ENCODE results near the gene IQSEC3.
A peak's percentile ranks its signal among the peaks of the same experiment; 100 is the strongest.
"Not testable (repeated sequence)": the region's sequence is repeated elsewhere in the genome, so short reads cannot be mapped to it uniquely, and the experiment has no call there.

Gene IQSEC3

DNA sequence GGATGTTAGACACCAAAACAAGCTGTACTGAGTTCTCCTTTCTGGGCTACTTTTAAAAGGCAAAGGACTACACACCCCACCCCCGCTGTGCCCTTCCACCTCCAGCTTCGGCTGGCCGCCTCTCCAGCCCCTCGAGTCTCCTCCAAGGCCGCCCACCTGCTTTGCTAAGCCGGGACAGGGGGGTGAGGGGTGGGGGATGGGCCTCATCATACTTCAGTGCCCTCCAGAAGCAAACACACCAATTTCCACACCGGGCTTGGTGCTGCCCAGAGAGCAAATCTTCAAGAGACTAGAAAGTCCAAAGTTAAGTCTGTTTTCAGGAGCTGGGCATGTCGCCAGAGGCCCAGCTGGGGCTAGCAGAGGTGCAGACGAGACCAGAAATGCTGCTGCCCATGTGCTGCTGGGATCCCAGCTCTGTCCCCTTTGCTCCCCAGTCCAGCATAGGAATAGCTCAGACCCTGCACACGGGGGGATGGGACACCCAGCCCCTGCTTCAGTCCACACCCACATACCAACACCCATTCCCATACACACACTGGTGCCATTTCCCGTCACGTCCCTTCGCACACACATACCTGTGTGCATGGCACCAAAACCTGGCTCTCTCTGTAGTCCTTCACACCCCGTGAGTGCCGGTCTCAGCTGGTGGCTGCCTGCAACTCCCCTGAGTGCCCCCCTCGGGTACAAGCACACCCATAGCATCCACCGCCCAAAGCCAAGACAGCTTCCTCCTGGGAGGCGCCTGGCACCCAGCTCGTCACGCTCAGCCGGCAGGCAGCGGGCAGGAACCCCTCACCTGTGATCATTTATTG is 146.4 kb downstream of the IQSEC3 start:
- DNase-seq (ENCODE audit: low read depth in 2 of 3, low spot score in 2 of 3) = no peak

DNA sequence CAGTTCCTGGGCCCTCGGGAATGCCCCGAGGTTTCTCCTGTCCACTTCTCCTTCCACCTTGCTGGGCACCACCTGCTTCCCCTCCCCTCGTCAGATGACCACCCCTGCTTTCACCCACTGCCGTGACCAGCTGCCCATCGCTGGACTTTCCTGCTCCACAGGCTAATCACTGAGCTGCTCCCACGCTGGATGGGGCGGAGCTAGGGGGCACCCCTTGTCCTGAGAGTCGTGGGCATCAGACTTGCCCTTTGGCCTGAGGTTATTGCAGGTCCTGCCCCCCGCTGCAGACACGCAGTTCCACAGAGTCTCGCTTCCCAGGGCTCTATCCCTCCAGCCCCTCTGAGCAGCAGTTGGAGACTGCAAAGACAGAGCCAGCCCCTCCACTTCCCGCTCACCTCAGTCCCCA is 147.0 kb downstream of the IQSEC3 start:
- no peak for DNase-seq (ENCODE audit: low read depth in 2 of 3, low spot score in 2 of 3)

DNA sequence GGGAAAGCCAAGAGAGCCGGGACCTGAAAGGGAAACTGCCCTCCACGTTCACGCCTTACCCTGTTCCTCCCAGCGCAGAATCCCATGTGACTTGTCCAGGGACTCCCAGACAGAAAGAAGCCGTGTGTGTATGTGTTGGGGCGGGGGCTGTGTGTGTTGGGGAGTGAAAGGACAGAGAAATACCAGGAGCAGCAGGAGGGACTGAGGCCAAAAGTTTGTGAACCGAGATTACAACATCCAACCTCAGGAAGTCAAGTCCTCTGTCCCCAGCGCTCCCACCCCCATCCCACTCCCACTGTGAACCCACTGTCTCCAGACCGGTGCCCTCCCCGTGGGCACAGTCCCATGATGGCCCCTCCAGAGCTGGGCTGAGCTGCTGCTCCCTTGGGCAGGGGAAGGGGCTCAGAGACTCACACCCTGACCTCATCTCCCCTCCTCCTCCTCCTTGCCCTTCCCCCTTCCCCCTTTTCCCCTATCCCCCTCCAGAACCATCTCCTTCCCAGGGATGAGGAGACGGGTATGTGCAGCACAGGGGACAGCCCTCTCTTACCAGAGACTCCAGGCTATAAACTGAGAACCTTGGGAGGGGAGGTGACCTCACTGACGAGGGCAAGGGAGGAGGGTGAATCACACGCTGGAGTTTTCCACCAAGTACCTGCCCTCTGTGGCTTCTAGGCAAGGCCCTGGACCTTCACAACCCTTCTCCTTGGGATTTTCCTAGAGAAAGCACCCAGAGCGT is 147.6 kb downstream of the IQSEC3 start, which contains the start of gene SLC6A12:
Gene SLC6A12 (minus strand): TSS at position 155 of the 739 bp plus-strand sequence. CDS start 4,171 bp downstream, outside the sequence.
- no peak for DNase-seq (ENCODE audit: low read depth in 2 of 3, low spot score in 2 of 3)

DNA sequence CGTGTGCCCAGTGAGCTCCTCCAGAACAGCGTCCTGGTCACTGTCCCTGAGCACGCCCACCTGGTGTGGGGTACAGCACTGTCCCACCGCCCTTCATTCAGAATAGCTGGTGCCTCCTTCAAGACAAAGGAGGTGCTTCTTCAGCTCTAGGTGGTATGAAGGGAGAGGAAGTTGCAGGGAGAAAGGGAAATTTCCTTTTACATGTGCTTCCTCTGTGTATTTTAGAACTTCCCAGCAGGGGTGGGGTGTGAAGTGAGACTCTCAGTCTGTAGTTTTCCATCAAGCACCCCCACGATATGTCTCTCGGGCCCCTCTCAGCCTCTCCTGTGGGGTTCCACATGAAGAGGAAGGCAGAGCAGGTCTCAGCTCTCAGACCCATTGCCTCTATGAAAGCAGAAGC is 148.5 kb downstream of the IQSEC3 start:
- no peak for DNase-seq (ENCODE audit: low read depth in 2 of 3, low spot score in 2 of 3)

DNA sequence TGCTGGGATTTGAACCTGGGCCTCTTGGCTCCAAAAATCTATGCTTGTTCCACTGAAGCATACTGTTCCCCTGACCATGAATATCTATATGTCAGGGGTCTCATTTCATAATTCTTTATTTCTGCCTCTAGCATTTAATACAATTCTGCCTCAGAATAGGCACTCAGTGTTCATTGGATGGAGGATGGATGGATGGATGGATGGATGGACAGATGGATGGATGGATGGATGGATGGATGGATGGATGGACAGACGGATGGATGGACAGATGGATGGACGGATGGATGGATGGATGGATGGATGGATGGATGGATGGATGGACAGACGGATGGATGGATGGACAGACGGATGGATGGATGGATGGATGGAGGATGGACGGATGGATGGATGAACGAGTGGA is 150.5 kb downstream of the IQSEC3 start:
- DNase-seq (ENCODE audit: low read depth in 2 of 3, low spot score in 2 of 3) = not testable (repeated sequence)

DNA sequence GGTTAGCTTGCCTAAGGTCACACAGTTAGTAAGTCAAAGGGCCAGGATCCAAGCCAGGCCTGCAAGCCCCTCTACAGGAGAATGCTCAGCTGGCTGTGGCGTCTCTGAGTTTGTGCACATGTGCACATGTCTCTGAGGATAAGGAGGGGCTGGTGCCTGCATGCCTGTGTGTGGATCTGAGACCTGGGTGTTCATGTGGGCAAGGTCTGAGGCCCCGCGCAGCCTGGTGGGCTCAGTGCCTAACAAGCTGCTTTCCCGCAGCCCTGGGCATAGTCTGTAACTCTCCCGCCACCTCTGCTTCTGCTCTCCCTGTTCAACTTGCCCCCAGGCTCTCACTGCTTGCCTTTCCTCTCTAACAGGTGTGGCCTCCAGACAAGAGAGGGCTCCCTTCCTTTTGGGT is 151.7 kb downstream of the IQSEC3 start:
- DNase-seq (ENCODE audit: low read depth in 2 of 3, low spot score in 2 of 3) = no peak

DNA sequence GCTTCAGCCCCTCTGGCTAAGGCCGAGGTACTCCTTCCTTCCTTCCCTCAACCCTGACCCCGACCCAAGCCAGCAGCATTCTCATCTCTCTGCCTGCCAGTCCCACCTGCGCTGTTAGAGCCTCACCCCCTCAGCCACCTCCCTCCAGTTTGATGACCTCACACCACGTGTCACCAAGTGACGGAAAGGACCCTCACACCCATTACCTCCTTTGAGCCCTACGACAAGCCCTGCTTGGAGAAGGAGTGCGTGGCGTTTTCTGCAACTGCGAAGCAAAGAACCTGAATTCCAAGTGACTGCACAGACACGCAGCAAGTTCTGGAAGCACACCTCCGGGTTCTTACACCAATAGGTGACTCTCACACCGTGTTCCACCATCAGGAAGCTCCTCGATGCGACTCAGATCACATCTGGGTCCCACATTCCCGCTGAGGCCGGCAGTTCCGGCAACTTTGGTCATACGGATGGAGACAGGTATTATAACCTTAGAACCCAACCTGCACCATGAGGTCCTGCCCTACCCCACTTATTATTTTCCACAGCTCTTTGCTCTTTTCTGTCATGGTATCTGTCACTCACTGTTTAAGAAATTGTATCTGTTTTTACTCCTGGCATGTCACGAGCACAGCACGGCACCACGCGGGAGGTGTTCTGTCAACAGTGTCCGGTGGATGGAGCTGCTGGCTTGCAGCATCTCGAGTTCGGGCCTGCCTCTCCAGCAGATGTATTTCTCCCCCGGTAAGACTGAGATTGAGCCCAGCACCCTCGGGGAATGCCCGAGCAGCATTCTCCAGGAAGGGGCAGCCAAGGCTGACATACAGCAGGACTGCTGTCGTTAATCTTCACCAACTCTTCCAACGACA is 152.4 kb downstream of the IQSEC3 start:
- DNase-seq (ENCODE audit: low read depth in 2 of 3, low spot score in 2 of 3) = no peak

DNA sequence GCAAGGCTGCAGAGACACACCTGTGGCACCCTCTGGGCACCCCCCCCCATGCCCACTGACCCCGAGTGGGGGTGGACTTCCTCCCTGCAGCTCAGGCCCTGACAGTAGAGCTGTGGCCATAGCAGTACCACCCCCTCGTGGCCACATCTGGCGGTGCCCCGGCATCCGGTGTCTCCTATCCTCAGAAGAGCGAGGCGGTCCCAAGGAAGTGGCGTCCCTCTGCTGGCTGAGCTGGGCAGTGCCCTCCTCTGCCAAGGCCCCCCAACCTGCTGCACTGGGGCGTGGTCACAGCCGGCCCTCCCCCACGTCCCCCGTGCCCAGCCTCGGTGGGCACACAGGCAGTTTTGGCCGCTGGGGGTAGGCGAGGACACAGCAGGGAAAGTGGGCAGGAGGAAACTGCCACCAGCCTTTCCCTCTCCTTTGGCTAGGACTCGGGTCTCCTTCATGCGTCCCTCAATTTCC is 153.4 kb downstream of the IQSEC3 start:
- DNase-seq (ENCODE audit: low read depth in 2 of 3, low spot score in 2 of 3) = peak; percentile 20 to 58 (median 40)

DNA sequence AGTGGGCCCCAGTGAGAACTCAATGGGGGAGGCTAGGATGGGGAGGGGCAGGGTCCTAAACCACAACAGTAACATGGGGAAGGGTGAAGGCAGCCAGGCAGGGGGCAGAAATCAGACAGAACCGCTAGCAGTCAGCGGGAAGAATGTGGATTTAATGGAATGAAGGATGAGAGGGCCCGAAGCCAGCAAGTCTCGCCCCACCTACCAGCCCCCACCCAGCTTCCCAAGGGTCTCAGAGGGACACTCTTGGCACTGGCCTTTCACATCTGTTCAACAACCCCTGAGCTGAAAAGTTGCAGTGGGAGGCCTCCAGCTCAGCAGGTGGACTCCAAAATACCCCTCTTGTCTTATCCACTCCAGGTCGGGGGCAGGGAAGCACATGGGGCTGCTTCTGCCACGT is 153.9 kb downstream of the IQSEC3 start:
- DNase-seq (ENCODE audit: low read depth in 2 of 3, low spot score in 2 of 3) = no peak

DNA sequence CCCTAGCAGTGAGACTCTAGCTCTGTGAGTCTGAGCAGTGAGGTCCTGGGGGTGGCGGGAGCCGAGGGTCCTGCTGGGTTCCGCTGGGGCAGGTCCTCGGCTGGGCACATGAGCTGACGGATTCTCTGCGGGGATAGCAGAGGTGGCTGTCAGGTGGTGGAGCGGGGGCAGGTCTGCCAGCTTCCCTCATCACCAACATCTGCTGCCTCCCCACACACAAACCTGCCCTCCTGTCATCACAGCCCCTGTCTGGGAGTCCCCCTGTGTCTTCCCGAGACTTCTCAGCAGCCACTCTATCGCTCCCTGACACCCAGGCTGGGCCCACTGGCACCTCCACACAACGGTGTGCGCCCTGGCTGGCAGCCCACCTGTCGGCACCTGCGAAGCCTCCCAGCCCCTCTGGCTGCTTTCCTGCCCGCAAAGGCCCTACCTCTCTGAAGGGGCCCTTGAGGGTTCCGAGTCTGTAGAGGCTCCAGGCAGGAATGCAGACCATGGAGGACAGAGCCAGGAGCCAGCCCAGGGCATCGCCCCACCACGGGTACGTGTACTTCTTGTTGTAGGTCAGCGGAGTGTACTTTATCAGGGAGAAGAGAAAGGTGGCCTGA is 154.5 kb downstream of the IQSEC3 start:
- DNase-seq (ENCODE audit: low read depth in 2 of 3, low spot score in 2 of 3) = no peak

DNA sequence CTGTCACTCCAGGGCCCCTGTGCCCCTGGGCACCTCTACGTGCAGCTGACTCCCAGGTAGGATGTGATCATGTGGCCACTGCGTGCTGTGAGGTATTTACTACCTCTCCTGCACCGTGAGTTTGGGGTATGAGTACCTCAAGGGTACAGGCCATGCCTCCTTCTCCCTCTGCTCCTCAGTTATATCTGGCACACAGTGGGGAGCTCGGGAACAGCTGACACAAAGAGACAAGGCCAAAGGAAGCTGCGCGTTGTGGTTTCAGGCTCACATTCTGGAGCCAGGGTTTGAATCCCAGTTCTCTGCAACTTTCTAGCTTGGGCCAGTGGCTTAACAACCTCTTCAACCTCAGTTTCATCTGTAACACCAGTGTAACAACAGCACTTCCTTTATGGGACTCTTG is 155.2 kb downstream of the IQSEC3 start:
- DNase-seq (ENCODE audit: low read depth in 2 of 3, low spot score in 2 of 3) = no peak

DNA sequence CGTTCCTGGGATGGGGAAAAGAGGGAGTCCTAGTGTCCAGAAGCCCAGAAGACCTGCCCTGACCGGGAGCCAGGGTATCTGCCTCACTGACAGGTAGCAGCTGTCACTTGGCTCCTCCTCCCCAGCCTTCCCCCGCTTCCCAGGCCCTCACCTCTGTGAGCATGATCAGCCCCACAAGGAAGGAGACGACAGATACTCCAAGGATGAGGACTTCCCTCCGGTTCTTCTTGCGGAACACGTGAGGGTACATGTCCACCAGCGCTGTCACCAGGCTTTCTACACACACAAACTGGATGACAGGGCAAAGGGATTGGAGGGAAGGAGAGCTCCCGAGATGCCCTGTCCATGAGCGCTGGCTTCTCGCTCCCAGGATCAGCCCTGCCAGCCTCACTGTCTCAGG is 157.3 kb downstream of the IQSEC3 start:
- no peak for DNase-seq (ENCODE audit: low read depth in 2 of 3, low spot score in 2 of 3)

DNA sequence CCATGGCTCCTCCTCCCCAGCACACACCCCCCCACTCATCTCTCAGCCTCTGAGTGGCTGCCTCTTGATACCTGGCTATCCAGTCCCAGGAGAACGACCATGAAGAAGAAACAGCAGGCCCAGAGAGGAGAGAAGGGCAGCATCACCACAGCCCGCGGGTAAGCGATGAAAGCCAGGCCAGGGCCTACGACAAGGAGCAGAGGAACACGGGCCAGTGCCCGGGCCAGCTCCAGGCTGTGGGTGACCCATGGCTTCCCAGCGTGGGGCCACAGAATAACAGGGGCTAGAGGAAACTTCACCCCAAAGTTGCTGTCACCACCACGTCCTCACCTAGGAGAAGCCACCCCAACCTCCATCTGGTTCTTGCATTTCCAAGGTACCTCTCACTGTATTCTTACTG is 157.8 kb downstream of the IQSEC3 start:
- no peak for DNase-seq (ENCODE audit: low read depth in 2 of 3, low spot score in 2 of 3)

DNA sequence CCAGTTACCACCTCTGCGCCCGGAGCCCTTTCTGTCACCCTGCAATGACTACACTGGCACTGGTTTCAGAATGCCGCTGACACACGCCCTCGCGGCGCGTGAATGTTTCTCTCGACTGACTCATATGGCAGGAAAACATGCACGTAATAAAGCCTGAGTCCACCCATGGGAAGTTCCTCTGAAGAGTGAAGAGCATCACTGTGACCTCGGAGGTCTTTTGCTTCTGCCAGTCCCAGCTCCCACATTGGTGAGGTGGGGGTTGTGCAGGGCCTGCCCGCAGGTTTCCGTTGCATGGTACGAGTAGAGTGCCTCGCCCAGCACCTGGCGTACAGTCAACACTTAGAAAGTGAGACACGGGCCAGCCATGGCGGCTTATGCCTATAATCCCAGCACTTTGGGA is 158.4 kb downstream of the IQSEC3 start:
- DNase-seq (ENCODE audit: low read depth in 2 of 3, low spot score in 2 of 3) = no peak

DNA sequence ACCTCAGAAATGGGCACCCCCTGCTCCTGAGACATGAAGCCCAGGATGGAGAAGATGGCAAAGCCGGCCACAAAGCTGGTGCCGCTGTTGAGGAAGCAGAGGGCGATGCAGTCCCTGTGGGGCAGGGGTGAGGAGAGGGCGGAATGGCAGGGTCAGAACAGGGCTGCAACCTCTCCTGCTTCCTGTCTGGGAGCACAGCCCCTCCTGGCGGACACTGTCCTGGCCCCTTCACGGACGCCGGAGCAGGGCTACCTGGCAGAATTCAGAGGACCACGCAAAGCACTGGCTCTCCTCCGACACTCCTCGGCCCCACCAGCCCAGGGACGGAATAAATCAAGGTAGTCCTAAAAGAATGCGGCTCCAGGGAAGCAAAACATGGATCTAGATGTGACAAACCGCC is 159.8 kb downstream of the IQSEC3 start:
- no peak for DNase-seq (ENCODE audit: low read depth in 2 of 3, low spot score in 2 of 3)

DNA sequence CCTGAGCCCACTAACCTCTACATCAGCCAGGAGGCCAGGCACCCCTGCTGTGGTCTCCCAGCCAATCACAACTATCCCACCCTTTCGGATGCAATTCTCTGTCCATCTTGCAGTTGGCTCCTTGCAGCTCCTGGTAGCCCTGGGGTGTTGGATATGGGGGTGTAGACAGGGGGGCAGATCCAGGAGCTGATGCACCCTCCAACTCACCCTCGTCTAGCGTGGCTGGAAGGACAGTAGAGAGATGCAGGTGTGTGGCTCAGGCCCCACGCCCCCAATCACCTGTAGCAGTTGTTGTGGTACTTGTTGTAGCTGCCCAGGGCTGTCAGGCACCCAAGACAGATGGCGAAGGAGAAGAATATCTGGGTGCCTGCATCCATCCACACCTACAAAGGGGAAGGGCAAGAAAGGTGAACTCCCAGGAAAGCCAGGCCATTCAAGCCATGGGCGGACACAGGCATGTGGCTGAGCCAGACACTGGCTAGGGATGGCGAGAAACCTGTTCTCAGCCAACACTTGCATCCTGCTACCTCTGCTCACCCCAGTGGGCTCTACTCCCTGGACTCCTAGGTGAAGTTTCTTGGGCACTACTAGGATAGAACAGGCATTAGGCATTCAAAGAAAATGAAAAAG is 160.8 kb downstream of the IQSEC3 start:
- no peak for DNase-seq (ENCODE audit: low read depth in 2 of 3, low spot score in 2 of 3)

Data from activated CD8-positive, alpha-beta memory T cell treated with anti-CD3 and anti-CD28 coated beads for 48 hours (primary cell).